NT2/D1 (cell line): ENCODE data around the gene VWC2L.

Source experiments
- SUZ12 ChIP-seq: IDR thresholded peaks from 2 replicates; pipeline ENCODE4 v1.6.1; 2011; ENCODE audit not compliant: insufficient read length, insufficient read depth; ENCODE audit errors: extremely low read depth
- YY1 ChIP-seq: IDR thresholded peaks from 2 replicates; pipeline ENCODE4 v1.6.1; 2011; ENCODE audit not compliant: insufficient read length, insufficient read depth
- ZNF274 ChIP-seq: IDR thresholded peaks from 2 replicates; pipeline ENCODE4 v1.6.1; 2011; ENCODE audit warnings: mild to moderate bottlenecking, low read depth, low read length

- TF ChIP-seq ZNF274 (no peak), YY1 (no peak), SUZ12 (no peak)
These were observed 149.8 kb downstream of the VWC2L start for GRCh38 chr2:214560618-214561190.
